HEK293 (cell line): ENCODE data around the gene B3GLCT.

Source experiments
- CTCF ChIP-seq: fragments of 450-650 bp; formaldehyde crosslinking; IDR thresholded peaks from 2 replicates; pipeline ENCODE4 v1.5.1; 2016; ENCODE audit warnings: missing biosample characterization, missing genetic modification characterization
- TCF7L2 ChIP-seq: IDR thresholded peaks from 2 replicates; pipeline ENCODE4 v1.6.1; 2011; ENCODE audit warnings: low read depth, mild to moderate bottlenecking, inconsistent platforms, low read length, moderate library complexity, borderline replicate concordance
- YY1 ChIP-seq: fragments of 450-650 bp; formaldehyde crosslinking; IDR thresholded peaks from 2 replicates; pipeline ENCODE4 v1.5.1; 2018; ENCODE audit warnings: missing biosample characterization, missing genetic modification characterization
- ZNF639 ChIP-seq: fragments of 450-650 bp; formaldehyde crosslinking; IDR thresholded peaks from 2 replicates; pipeline ENCODE4 v1.5.1; 2016; ENCODE audit warnings: missing biosample characterization, missing genetic modification characterization

- TF ChIP-seq CTCF (tag by site-specific recombination) (no peak), TCF7L2 (no peak), YY1 (tag by site-specific recombination) (no peak), ZNF639 (tag by site-specific recombination) (no peak)
Measured at GRCh38 chr13:31240921-31241320, 41.1 kb downstream of the B3GLCT start.
